ENCODE results near the gene CCDC33.

- TF ChIP-seq, protein P1, sequence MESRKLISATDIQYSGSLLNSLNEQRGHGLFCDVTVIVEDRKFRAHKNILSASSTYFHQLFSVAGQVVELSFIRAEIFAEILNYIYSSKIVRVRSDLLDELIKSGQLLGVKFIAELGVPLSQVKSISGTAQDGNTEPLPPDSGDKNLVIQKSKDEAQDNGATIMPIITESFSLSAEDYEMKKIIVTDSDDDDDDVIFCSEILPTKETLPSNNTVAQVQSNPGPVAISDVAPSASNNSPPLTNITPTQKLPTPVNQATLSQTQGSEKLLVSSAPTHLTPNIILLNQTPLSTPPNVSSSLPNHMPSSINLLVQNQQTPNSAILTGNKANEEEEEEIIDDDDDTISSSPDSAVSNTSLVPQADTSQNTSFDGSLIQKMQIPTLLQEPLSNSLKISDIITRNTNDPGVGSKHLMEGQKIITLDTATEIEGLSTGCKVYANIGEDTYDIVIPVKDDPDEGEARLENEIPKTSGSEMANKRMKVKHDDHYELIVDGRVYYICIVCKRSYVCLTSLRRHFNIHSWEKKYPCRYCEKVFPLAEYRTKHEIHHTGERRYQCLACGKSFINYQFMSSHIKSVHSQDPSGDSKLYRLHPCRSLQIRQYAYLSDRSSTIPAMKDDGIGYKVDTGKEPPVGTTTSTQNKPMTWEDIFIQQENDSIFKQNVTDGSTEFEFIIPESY (IDR thresholded peaks at IDR 0.05; ENCODE audit: extremely low read depth, insufficient replicate concordance, low read length): no peak
- no peak for TF ChIP-seq CTCF (IDR thresholded peaks at IDR 0.05 in 2 of 3, conservative IDR thresholded peaks at IDR 0.05 in 1 of 3; ENCODE audit: borderline replicate concordance in 1 of 3, insufficient read depth in 1 of 3, low read depth in 2 of 3, low read length in 2 of 3)
- TF ChIP-seq SIN3A (IDR thresholded peaks at IDR 0.05; ENCODE audit: low read depth): no peak
- TF ChIP-seq POLR2A (IDR thresholded peaks at IDR 0.05; ENCODE audit: borderline replicate concordance, extremely low read depth, insufficient read depth, insufficient read length): no peak
- TF ChIP-seq RAD21 (IDR thresholded peaks at IDR 0.05; ENCODE audit: low read depth): no peak
Measured at GRCh38 chr15:74306781-74307217, 70.7 kb downstream of the CCDC33 start.

All from HCT116 (cell line).